OCI-LY7 (cell line): ENCODE data around the gene TFAP2A. TPM values are rescaled to one million over a fixed set of nuclear protein-coding genes. Genes with fewer than 3 reads are reported as not detected.

Experiments used
- BruUV-seq: library from RNA; stranded (reverse); fragments of 400-500 nt; replicated peaks from 2 replicates; lab custom pipeline; 2021; lab: Mats Ljungman, UMichigan
- CTCF ChIA-PET: fragments of 300-600 bp; sonication (Branson Sonifier 250); formaldehyde crosslinking; loops from one replicate; lab custom pipeline; 2022; ENCODE audit warnings: antibody characterized with exemption; ENCODE audit not compliant: unreplicated experiment; lab: Charles Lee
- POLR2A ChIA-PET: fragments of 300-600 bp; sonication (Branson Sonifier 250); formaldehyde crosslinking; loops from one replicate; lab custom pipeline; 2022; ENCODE audit warnings: antibody characterized with exemption; lab: Charles Lee
- DNase-seq: peaks from one replicate; pipeline ENCODE4 v3.0.0-alpha.2; 2015; ENCODE audit warnings: low spot score
- H2AFZ ChIP-seq: fragments of 200-600 bp; sonication (generic), shearing (Covaris generic); 2 replicates; pipeline ENCODE4 v1.6.1; 2014; ENCODE audit warnings: mild to moderate bottlenecking, antibody characterized with exemption, low read length, moderate library complexity
- H3K27ac ChIP-seq: fragments of 200-600 bp; sonication (generic); 2 replicates; pipeline ENCODE4 v1.5.1; 2014; ENCODE audit warnings: mixed run types, low read depth, mild to moderate bottlenecking, moderate library complexity, low read length, inconsistent platforms; ENCODE audit not compliant: poor library complexity, severe bottlenecking
- H3K36me3 ChIP-seq: fragments of 200-600 bp; sonication (generic); 2 replicates; pipeline ENCODE4 v1.6.1; 2014; ENCODE audit warnings: mild to moderate bottlenecking, antibody characterized with exemption, low read length, moderate library complexity, mixed read lengths; ENCODE audit not compliant: insufficient read depth
- H3K4me1 ChIP-seq: fragments of 200-600 bp; sonication (generic); 2 replicates; pipeline ENCODE4 v1.5.1; 2014; ENCODE audit warnings: mild to moderate bottlenecking, low read length; ENCODE audit not compliant: insufficient read depth, poor library complexity, severe bottlenecking
- H3K4me2 ChIP-seq: fragments of 200-600 bp; sonication (generic); 2 replicates; pipeline ENCODE4 v1.6.1; 2014; ENCODE audit warnings: mild to moderate bottlenecking, low read length
- H3K4me3 ChIP-seq: fragments of 200-600 bp; sonication (generic); 2 replicates; pipeline ENCODE4 v1.5.1; 2014; ENCODE audit warnings: mild to moderate bottlenecking, low read depth, low read length; ENCODE audit not compliant: poor library complexity, severe bottlenecking
- H3K79me2 ChIP-seq: fragments of 200-600 bp; sonication (generic); 2 replicates; pipeline ENCODE4 v1.6.1; 2016; ENCODE audit warnings: low read depth, mild to moderate bottlenecking, low read length, moderate library complexity, mixed read lengths; ENCODE audit not compliant: insufficient read depth
- H3K9me2 ChIP-seq: fragments of 200-600 bp; sonication (generic); 2 replicates; pipeline ENCODE4 v1.6.1; 2016; ENCODE audit warnings: mild to moderate bottlenecking, low read length, mixed read lengths; ENCODE audit not compliant: insufficient read depth
- H3K9me3 ChIP-seq: fragments of 200-600 bp; sonication (generic); 2 replicates; pipeline ENCODE4 v1.6.1; 2014; ENCODE audit warnings: mild to moderate bottlenecking, mixed run types, low read length, mixed read lengths
- H4K20me1 ChIP-seq: fragments of 200-600 bp; sonication (generic); 2 replicates; pipeline ENCODE4 v1.6.1; 2014; ENCODE audit warnings: mild to moderate bottlenecking, antibody characterized with exemption, low read length, moderate library complexity, mixed read lengths; ENCODE audit not compliant: insufficient read depth
- CTCF ChIP-seq: fragments of 200-600 bp; sonication (generic); conservative IDR thresholded peaks from 2 replicates; pipeline ENCODE4 v1.5.1; 2014; ENCODE audit warnings: mild to moderate bottlenecking, antibody characterized with exemption, low read length, moderate library complexity, mixed read lengths
- EZH2phosphoT487 ChIP-seq: fragments of 200-600 bp; sonication (generic); IDR thresholded peaks from 2 replicates; pipeline ENCODE4 v1.6.1; 2018; ENCODE audit warnings: low read depth, borderline replicate concordance, mild to moderate bottlenecking, mixed run types, antibody characterized with exemption, low read length, moderate library complexity, mixed read lengths
- intact Hi-C: fragments of 100-400 bp; cut with micrococcal nuclease; formaldehyde crosslinking; loops from one replicate; pipeline ENCODE4 v1.10.0; 2022; ENCODE audit not compliant: unreplicated experiment
- total RNA-seq, 2 experiments: library from RNA; depleted of rRNA in 1 of 2; stranded (reverse); fragments of >200 nt in 1 of 2; shearing (Covaris generic) in 1 of 2; gene quantifications; 2 replicates each; pipeline ENCODE4 v1.2.3, GENCODE V29; 2014 to 2022

The TFAP2A gene
- total RNA-seq, 2 experiments from 2014 or later, result 2.0 to 3.3 TPM

GRCh38 chr6:10420546-10421157 is 5.8 kb upstream of the TFAP2A start:
- intact Hi-C loops, result no loop called here
- H3K9me2 ChIP-seq, result no peaks in the 10 kb centered on the region
- no peak overlapping the region for H3K4me2 ChIP-seq
- H2AFZ ChIP-seq, result no peak overlapping the region
- no peaks in the 10 kb centered on the region for H4K20me1 ChIP-seq
- POLR2A ChIA-PET, result no interaction called here
- TF ChIP-seq EZH2phosphoT487 (no peak), CTCF (no peak)
- CTCF ChIA-PET, result no interaction called here
- H3K4me1 ChIP-seq, result peaks cover 4% of the 10 kb centered on the region
- DNase-seq, result no peak
- no peaks in the 10 kb centered on the region for H3K36me3 ChIP-seq
- BruUV-seq, result no TSS peak
- no peaks in the 10 kb centered on the region for H3K9me3 ChIP-seq
- H3K27ac ChIP-seq, result no peak overlapping the region
- H3K79me2 ChIP-seq, result no peaks in the 10 kb centered on the region
- H3K4me3 ChIP-seq, result no peak overlapping the region

- Histone ChIP-seq H3K4me1 (peaks cover 4% of the 10 kb centered on the region), H3K9me3 (no peaks in the 10 kb centered on the region)
- CTCF ChIA-PET, result no interaction called here
These were observed 5.1 kb upstream of the TFAP2A start for GRCh38 chr6:10419749-10420545.

More at GRCh38 chr6:10419749-10420545, 5.1 kb upstream of the TFAP2A start:
- no peak for DNase-seq
- Histone ChIP-seq H3K9me2 (no peaks in the 10 kb centered on the region), H3K4me2 (no peak overlapping the region), H3K79me2 (no peaks in the 10 kb centered on the region), H3K27ac (no peak overlapping the region), H4K20me1 (no peaks in the 10 kb centered on the region), H2AFZ (no peak overlapping the region), H3K4me3 (no peak overlapping the region), H3K36me3 (no peaks in the 10 kb centered on the region)
- TF ChIP-seq CTCF (no peak), EZH2phosphoT487 (no peak)
- POLR2A ChIA-PET, result no interaction called here
- BruUV-seq, result no TSS peak
- intact Hi-C loops, result no loop called here
